T-helper 1 cell treated with Interleukin-12 subunit alpha and Interleukin-12 subunit beta and Interleukin-4 antibody, amounts not matched to agents 30 ng/mL and 1 ng/mL, for 36 hours (primary cell): ENCODE measurements around the gene MYOZ3. TPM values are rescaled to one million over a fixed set of nuclear protein-coding genes. Genes with fewer than 3 reads are reported as not detected.

Experiments
- intact Hi-C: fragments of 100-400 bp; cut with micrococcal nuclease; formaldehyde crosslinking; loops from one replicate; pipeline ENCODE4 v1.15.1; 2024
- total RNA-seq: library from RNA; stranded (reverse); gene quantifications from 2 replicates; pipeline ENCODE4 v1.2.3, GENCODE V29; 2022

Gene MYOZ3
- total RNA-seq: 0.10 TPM in 1 of 2 replicates, not detected in the other

- intact Hi-C loops: no loop called here
Measured at GRCh38 chr5:150661086-150661485, at the start of gene MYOZ3. Gene MYOZ3 (plus strand): TSS chr5:150661251. CDS start chr5:150662942, 1,691 bp downstream.

DNA sequence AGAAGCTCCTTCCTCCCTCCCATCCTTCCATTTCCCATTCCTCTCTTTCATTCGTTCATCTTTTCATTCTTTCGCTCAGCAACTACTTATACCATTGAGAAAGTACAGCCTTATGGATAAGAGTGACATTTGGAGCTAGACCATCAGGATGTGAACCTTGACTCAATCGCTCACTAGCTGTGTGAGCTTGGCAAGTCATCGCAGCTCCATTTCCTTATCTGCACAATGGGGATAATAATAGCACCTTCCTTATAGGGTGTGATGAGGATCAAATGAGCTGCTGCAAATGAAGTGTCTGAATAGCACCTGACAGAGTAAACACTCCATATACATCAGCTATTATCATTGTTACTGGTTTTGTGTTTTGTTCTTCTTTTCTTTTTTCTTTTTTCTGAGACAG, 48.6 kb upstream of the MYOZ3 start:
- intact Hi-C loops: no loop called here

DNA sequence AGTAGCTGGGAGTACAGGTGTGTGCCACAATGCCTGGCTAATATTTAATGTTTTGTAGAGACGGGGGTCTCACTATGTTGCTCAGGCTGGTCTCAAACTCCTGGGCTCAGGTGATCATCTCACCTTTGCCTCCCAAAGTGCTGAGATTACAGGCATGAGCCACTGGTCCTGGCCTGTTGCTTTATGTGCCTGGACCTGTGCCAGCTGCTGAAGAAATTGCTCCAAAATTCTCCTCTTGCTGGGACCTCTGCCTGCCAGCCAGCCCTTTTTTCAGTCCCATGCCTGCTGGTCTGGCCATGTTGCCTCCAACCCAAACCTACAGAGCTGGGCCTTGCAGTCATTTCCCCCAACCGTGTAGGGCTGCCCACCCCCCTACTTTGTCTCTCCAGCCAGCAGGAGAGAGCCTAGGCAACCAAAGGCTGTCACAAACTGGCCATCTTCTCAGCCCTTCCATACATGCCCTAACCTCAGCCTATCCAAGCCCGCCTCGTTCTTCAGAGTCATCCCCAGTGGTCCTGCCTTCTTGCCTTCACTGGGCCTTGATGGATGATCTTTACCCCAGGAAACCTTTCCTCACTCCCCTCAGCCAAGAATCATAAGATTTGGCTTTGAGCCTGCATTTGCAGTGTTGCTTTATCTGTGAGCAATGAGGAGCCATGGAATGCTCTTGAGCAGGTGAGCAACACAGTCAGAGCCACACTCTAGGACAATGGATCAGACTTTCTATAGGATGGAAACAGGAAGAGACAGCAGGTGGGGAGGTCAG, 48.0 kb upstream of the MYOZ3 start:
- intact Hi-C loops: no loop called here

DNA sequence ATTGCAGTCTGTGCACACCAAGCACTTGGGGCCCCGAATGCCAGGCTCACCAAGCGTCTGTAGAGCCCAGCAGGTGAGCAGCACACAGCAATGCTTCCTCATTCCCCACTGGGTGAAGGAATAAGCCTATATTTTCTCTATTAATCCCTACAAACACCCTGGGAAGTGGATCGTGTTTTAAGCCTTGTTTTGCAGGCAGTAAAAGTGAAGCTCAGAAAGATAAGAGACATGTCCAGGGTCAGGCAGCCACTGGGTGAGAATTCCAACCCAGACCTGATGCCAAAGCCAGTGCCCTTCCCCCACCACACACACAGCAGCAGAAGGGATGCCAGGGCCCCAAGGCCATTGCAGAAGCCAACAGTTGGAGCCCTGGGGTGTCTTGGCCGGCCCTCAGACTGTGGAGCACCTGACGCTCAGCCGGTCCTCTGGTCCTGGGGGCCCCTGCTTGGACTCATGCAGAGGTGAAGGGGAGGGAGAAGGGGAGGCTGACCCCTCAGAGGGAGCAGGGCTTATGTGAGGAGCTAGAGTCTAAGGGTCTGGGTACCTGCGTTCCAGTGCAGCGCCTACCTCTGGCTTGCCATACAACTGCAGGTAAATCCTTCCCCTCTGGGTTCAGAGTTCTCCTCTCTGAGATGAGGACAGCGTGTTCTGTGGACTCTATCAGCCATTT, 46.9 kb upstream of the MYOZ3 start:
- intact Hi-C loops: no loop called here

- intact Hi-C loops: no loop called here
Measured at GRCh38 chr5:150614661-150615060, 46.4 kb upstream of the MYOZ3 start.

DNA sequence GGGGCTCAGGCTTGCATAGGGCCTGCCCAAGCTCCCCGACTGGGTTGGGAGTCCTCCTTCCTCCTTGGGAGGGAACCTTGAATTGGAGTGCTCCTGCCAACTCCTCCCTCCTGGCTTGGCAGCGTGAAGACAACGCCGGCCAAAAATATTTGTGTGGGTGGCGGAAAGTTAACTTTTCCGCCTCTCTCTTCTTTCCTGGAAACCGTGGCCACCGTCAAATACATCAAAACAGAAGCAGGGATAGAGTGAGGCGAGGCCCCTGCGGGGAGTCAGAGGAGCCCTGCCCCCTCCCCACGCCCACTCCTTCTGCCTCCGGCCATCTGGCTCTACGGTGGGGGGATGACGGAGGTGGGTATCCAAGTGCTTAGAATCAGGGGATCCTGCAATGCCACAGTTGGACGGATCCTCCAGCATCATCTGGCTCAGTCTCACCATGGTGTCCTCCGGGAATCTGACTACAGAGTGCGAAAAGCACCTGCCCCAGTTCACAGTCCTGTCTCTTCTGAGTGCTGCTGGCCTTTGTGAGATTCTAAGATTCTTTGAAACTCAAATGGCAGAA, 45.8 kb upstream of the MYOZ3 start:
- intact Hi-C loops: no loop called here

DNA sequence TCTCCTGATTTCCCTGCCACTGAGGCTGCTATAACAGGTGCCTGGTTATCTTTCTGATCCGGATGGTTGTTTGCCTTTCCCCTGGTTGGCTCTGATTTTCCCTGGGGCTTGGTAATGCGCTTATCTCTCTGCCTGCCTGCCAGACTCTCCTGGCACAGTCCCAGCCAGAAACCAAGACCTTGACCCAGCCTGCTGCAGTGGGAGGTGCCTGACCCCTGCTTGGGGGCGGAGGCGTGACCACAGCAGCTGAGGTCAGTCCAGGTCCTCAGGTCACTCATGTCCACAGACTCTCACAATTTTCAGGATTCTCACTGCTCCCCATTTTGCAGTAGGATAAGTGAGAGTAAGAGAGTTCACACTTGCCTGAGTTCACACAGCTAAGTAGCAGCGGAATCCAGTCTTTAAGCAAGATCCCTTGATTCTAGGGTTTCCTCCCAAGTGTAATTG, 45.0 kb upstream of the MYOZ3 start:
- intact Hi-C loops: no loop called here

DNA sequence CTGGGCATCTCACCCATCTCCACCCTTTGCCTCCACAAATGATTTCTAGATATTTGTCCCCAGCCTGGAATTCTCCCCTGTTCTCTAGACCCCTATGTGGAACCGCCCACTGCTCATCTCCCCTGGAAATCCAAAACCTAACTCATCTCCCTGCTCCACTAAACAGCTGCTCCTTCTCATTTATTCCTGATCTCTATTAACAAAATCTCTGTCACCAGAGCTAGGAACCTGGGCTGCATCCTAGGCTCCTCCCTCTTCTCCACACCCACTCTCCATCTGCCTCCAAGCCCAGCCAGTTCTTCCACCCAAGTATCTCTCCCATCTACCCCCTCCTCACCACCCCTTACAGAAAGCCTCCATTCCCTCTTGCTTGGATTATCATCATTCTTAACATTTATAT, 44.5 kb upstream of the MYOZ3 start:
- intact Hi-C loops: no loop called here

- intact Hi-C loops: no loop called here
Measured at GRCh38 chr5:150618163-150618562, 42.9 kb upstream of the MYOZ3 start.

GRCh38 chr5:150618588-150619281, 42.3 kb upstream of the MYOZ3 start:
- intact Hi-C loops: no loop called here

- intact Hi-C loops: no loop called here
Measured at GRCh38 chr5:150619359-150620230, 41.5 kb upstream of the MYOZ3 start.

GRCh38 chr5:150621301-150621700, 39.8 kb upstream of the MYOZ3 start:
- intact Hi-C loops: no loop called here

DNA sequence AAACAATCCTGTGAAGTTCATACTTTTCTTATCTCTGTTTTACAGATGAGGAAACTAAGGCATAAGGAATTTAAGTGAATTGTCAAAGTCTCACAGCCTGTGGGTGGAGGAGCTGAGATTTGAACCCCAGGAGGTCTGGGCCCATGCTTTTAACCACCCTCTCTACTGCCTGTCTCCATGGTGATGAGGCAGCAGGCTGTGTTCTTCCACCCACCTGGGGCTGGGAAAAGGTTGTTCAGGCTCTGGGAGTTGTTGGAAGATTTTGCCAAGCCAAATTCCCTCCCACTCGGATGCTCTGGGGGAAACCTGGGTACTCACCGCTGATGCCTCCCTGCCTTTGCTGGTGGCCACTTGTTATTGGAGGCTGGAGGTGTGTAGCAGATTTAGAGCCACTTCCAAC, 38.9 kb upstream of the MYOZ3 start:
- intact Hi-C loops: no loop called here

- intact Hi-C loops: no loop called here
Measured at GRCh38 chr5:150623152-150623877, 37.7 kb upstream of the MYOZ3 start.

GRCh38 chr5:150623878-150624216, 37.2 kb upstream of the MYOZ3 start:
- intact Hi-C loops: no loop called here

- intact Hi-C loops: no loop called here
Measured at GRCh38 chr5:150624334-150625163, 36.5 kb upstream of the MYOZ3 start.

DNA sequence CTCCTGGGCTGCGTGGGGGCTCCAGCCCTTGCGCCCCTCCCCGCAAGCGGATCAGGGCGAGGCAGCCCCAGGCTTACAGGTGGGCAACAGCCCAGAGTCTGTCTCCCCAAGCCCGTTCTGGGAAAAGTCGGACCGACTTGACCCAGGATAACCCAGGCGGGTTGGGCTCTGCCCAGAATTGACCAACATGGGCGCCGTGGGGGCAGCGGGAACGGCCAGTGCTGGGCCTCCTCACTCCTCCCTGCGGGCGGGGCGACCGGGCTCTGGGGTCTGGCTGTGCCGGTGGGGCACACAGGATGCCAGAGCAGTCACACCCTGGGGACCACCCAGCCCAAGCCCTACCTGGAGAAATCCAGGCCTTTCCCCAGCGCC, 35.9 kb upstream of the MYOZ3 start:
- intact Hi-C loops: no loop called here

- intact Hi-C loops: no loop called here
Measured at GRCh38 chr5:150625831-150626746, 35.0 kb upstream of the MYOZ3 start.
